ENCODE data around the gene NCKAP5. TPM values are rescaled to one million over a fixed set of nuclear protein-coding genes. Genes with fewer than 3 reads are reported as not detected.

The NCKAP5 gene
- total and polyA plus RNA-seq, 10 donors: 0.39 to 6.0 (median 3.3) TPM

- no peak overlapping the region for H3K4me3 ChIP-seq
- H3K4me1 ChIP-seq: no peaks in the 10 kb centered on the region
- no peak for DNase-seq
- no peak for TF ChIP-seq CTCF (IDR thresholded peaks at IDR 0.05 in 8 of 11, conservative IDR thresholded peaks at IDR 0.05 in 3 of 11)
- TF ChIP-seq POLR2A (IDR thresholded peaks at IDR 0.05): no peak
- no peaks in the 10 kb centered on the region for H3K27me3 ChIP-seq (replicated peaks in 1 of 7)
- 84 to 100% (median 90%) methylated on average over 1 of the region's 1 CpG for WGBS, 5 donors
- intact Hi-C loops (cut with DNase I; ENCODE audit: low total_unique reads): no loop called here
- H3K27ac ChIP-seq: no peak overlapping the region
- no peaks in the 10 kb centered on the region for H3K36me3 ChIP-seq
- no peaks in the 10 kb centered on the region for H3K9me3 ChIP-seq
These were observed 337.0 kb downstream of the NCKAP5 start for GRCh38 chr2:133231264-133231663.

GRCh38 chr2:133229974-133230373 lies 338.3 kb downstream of the NCKAP5 start:
- 79 to 96% (median 83%) methylated on average over 1 of the region's 1 CpG for WGBS, 5 donors
- H3K4me3 ChIP-seq: no peak overlapping the region
- no peak overlapping the region for H3K27ac ChIP-seq
- H3K4me1 ChIP-seq: no peaks in the 10 kb centered on the region
- H3K27me3 ChIP-seq (replicated peaks in 1 of 7): no peaks in the 10 kb centered on the region
- no peaks in the 10 kb centered on the region for H3K9me3 ChIP-seq
- DNase-seq: no peak
- intact Hi-C loops (cut with DNase I; ENCODE audit: low total_unique reads): no loop called here
- TF ChIP-seq POLR2AphosphoS5 (IDR thresholded peaks at IDR 0.05) (no peak), CTCF (IDR thresholded peaks at IDR 0.05 in 8 of 11, conservative IDR thresholded peaks at IDR 0.05 in 3 of 11) (no peak), POLR2A (IDR thresholded peaks at IDR 0.05) (no peak)
- H3K36me3 ChIP-seq: no peaks in the 10 kb centered on the region

- Histone ChIP-seq H3K9me3 (no peaks in the 10 kb centered on the region), H3K4me1 (no peaks in the 10 kb centered on the region), H3K27me3 (replicated peaks in 1 of 7) (no peaks in the 10 kb centered on the region), H3K4me3 (no peak overlapping the region), H3K27ac (no peak overlapping the region), H3K36me3 (no peaks in the 10 kb centered on the region)
- no peak for TF ChIP-seq POLR2AphosphoS5 (IDR thresholded peaks at IDR 0.05)
- TF ChIP-seq CTCF (IDR thresholded peaks at IDR 0.05 in 8 of 11, conservative IDR thresholded peaks at IDR 0.05 in 3 of 11): no peak
- TF ChIP-seq POLR2A (IDR thresholded peaks at IDR 0.05): no peak
- WGBS, 5 donors: 86 to 91% (median 88%) methylated on average over 9 of the region's 9 CpGs
- intact Hi-C loops (cut with DNase I; ENCODE audit: low total_unique reads): no loop called here
- no peak for DNase-seq
These were observed 345.0 kb downstream of the NCKAP5 start for GRCh38 chr2:133223226-133223625.

GRCh38 chr2:133221398-133221797 lies 346.9 kb downstream of the NCKAP5 start:
- no peak overlapping the region for H3K27ac ChIP-seq
- H3K36me3 ChIP-seq: no peaks in the 10 kb centered on the region
- no peaks in the 10 kb centered on the region for H3K27me3 ChIP-seq (replicated peaks in 1 of 7)
- no peaks in the 10 kb centered on the region for H3K4me1 ChIP-seq
- no peak overlapping the region for H3K4me3 ChIP-seq
- H3K9me3 ChIP-seq: no peaks in the 10 kb centered on the region
- TF ChIP-seq CTCF (IDR thresholded peaks at IDR 0.05 in 8 of 11, conservative IDR thresholded peaks at IDR 0.05 in 3 of 11): no peak
- TF ChIP-seq POLR2A (IDR thresholded peaks at IDR 0.05): no peak
- TF ChIP-seq POLR2AphosphoS5 (IDR thresholded peaks at IDR 0.05): no peak
- intact Hi-C loops (cut with DNase I; ENCODE audit: low total_unique reads): no loop called here
- DNase-seq: no peak
- 89 to 97% (median 93%) methylated on average over 3 of the region's 3 CpGs for WGBS, 5 donors

All from spleen (tissue), 11 donors.